ENCODE results near the gene AP1S2. TPM values are rescaled to one million over a fixed set of nuclear protein-coding genes. Genes with fewer than 3 reads are reported as not detected.
A peak's percentile ranks its signal among the peaks of the same experiment; 100 is the strongest.

The AP1S2 gene
- total and polyA plus RNA-seq, 10 of the 15 experiments (the other 5 are each of a cell fraction or from before 2014, with no cell fraction given), result 25.6 to 105 (median 50.7) TPM

GRCh38 chrX:15841853-15842516, 12.6 kb downstream of the AP1S2 start (continued):
- TF ChIP-seq HCFC1 (IDR thresholded peaks at IDR 0.05; ENCODE audit: low read length) (no peak), MLLT1 (IDR thresholded peaks at IDR 0.05) (no peak)
- TF ChIP-seq, protein P1, sequence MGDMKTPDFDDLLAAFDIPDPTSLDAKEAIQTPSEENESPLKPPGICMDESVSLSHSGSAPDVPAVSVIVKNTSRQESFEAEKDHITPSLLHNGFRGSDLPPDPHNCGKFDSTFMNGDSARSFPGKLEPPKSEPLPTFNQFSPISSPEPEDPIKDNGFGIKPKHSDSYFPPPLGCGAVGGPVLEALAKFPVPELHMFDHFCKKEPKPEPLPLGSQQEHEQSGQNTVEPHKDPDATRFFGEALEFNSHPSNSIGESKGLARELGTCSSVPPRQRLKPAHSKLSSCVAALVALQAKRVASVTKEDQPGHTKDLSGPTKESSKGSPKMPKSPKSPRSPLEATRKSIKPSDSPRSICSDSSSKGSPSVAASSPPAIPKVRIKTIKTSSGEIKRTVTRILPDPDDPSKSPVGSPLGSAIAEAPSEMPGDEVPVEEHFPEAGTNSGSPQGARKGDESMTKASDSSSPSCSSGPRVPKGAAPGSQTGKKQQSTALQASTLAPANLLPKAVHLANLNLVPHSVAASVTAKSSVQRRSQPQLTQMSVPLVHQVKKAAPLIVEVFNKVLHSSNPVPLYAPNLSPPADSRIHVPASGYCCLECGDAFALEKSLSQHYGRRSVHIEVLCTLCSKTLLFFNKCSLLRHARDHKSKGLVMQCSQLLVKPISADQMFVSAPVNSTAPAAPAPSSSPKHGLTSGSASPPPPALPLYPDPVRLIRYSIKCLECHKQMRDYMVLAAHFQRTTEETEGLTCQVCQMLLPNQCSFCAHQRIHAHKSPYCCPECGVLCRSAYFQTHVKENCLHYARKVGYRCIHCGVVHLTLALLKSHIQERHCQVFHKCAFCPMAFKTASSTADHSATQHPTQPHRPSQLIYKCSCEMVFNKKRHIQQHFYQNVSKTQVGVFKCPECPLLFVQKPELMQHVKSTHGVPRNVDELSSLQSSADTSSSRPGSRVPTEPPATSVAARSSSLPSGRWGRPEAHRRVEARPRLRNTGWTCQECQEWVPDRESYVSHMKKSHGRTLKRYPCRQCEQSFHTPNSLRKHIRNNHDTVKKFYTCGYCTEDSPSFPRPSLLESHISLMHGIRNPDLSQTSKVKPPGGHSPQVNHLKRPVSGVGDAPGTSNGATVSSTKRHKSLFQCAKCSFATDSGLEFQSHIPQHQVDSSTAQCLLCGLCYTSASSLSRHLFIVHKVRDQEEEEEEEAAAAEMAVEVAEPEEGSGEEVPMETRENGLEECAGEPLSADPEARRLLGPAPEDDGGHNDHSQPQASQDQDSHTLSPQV (IDR thresholded peaks at IDR 0.05), result no peak

GRCh38 chrX:15838017-15838416, 16.6 kb downstream of the AP1S2 start:
- SMC1A ChIA-PET (ENCODE audit: uncharacterized antibody, unreplicated experiment), result no interaction called here
- H3K79me2 ChIP-seq (ENCODE audit: control insufficient read depth, insufficient read depth, low read length), result no peaks in the 10 kb centered on the region
- TF ChIP-seq RAD21 (IDR thresholded peaks at IDR 0.05; ENCODE audit: insufficient read depth, low read depth, low read length) (0 out of 2 replicates have a peak, but pooled peaks have one; percentile 3), ZZZ3 (IDR thresholded peaks at IDR 0.05; ENCODE audit: control insufficient read depth, insufficient read length, low read depth) (no peak), BMI1 (IDR thresholded peaks at IDR 0.05; ENCODE audit: borderline replicate concordance) (no peak), YBX1 (IDR thresholded peaks at IDR 0.05) (no peak)
- TF ChIP-seq, protein P2, sequence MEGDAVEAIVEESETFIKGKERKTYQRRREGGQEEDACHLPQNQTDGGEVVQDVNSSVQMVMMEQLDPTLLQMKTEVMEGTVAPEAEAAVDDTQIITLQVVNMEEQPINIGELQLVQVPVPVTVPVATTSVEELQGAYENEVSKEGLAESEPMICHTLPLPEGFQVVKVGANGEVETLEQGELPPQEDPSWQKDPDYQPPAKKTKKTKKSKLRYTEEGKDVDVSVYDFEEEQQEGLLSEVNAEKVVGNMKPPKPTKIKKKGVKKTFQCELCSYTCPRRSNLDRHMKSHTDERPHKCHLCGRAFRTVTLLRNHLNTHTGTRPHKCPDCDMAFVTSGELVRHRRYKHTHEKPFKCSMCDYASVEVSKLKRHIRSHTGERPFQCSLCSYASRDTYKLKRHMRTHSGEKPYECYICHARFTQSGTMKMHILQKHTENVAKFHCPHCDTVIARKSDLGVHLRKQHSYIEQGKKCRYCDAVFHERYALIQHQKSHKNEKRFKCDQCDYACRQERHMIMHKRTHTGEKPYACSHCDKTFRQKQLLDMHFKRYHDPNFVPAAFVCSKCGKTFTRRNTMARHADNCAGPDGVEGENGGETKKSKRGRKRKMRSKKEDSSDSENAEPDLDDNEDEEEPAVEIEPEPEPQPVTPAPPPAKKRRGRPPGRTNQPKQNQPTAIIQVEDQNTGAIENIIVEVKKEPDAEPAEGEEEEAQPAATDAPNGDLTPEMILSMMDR (IDR thresholded peaks at IDR 0.05 in 2 of 3, conservative IDR thresholded peaks at IDR 0.05 in 1 of 3; ENCODE audit: control insufficient read depth in 2 of 3, extremely low read depth in 1 of 3, insufficient read depth in 1 of 3, low read depth in 3 of 3, low read length in 3 of 3), result peak in 2 of 3 experiments; percentile 26 to 47; a peak in 3 of 6 replicates
- TF ChIP-seq, protein P3, sequence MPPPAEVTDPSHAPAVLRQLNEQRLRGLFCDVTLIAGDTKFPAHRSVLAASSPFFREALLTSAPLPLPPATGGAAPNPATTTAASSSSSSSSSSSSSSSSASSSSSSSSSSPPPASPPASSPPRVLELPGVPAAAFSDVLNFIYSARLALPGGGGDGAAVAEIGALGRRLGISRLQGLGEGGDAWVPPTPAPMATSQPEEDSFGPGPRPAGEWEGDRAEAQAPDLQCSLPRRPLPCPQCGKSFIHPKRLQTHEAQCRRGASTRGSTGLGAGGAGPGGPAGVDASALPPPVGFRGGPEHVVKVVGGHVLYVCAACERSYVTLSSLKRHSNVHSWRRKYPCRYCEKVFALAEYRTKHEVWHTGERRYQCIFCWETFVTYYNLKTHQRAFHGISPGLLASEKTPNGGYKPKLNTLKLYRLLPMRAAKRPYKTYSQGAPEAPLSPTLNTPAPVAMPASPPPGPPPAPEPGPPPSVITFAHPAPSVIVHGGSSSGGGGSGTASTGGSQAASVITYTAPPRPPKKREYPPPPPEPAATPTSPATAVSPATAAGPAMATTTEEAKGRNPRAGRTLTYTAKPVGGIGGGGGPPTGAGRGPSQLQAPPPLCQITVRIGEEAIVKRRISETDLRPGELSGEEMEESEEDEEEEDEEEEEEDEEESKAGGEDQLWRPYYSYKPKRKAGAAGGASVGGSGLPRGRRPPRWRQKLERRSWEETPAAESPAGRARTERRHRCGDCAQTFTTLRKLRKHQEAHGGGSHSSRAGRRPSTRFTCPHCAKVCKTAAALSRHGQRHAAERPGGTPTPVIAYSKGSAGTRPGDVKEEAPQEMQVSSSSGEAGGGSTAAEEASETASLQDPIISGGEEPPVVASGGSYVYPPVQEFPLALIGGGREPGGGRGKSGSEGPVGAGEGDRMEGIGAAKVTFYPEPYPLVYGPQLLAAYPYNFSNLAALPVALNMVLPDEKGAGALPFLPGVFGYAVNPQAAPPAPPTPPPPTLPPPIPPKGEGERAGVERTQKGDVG (CRISPR knock-in tag; IDR thresholded peaks at IDR 0.05), result no peak

More at GRCh38 chrX:15838017-15838416, 16.6 kb downstream of the AP1S2 start:
- ATAC-seq, result peak; percentile 88
- intact Hi-C loops (cut with micrococcal nuclease; ENCODE audit: unreplicated experiment) (no loop called here), in situ Hi-C loops (cut with MboI) (no loop called here)
- ChIA-PET POLR2A (interaction anchor here (1.3 kb wide), 1 partner anchor 8 kb away, joined by 4 read pairs; no protein-coding TSS in a partner anchor), RAD21 (ENCODE audit: unreplicated experiment) (no interaction called here), CTCF (interaction anchor here (1.5 kb wide), 1 partner anchor 10 kb away, joined by 4 read pairs; no protein-coding TSS in a partner anchor)
- Histone ChIP-seq H3K27me3 (replicated peaks in 1 of 2; ENCODE audit: control insufficient read depth in 2 of 2, insufficient read depth in 2 of 2, low read length in 1 of 2) (no peaks in the 10 kb centered on the region), H4K20me1 (ENCODE audit: control insufficient read depth, insufficient read depth) (no peaks in the 10 kb centered on the region), H3K36me3 (ENCODE audit: control insufficient read depth in 2 of 2, insufficient read depth in 2 of 2, low read length in 1 of 2) (peaks cover 0 to 6% of the 10 kb centered on the region in 2 experiments; a peak in 3 of 4 replicates), H2AFZ (ENCODE audit: control insufficient read depth, low read depth, low read length) (no peak overlapping the region), H3K9me3 (replicated peaks; ENCODE audit: control insufficient read depth, insufficient read depth, low read length) (no peaks in the 10 kb centered on the region), H3K27ac (ENCODE audit: control insufficient read depth, insufficient read depth) (no peak overlapping the region), H3K4me2 (ENCODE audit: control insufficient read depth, insufficient read depth) (no peak overlapping the region), H3K9ac (ENCODE audit: control insufficient read depth, insufficient read depth, low read length) (no peak overlapping the region), H3K4me3 (no peak overlapping the region), H3K4me1 (ENCODE audit: control insufficient read depth, insufficient read depth, low read length) (no peaks in the 10 kb centered on the region)
- no peak for DNase-seq (ENCODE audit: low read depth, low spot score)
- no TSS peak for BruUV-seq (replicated peaks)
- WGBS (ENCODE audit: insufficient coverage, insufficient replicate concordance, low lambda C conversion rate, missing lambda C conversion rate), result 97% methylated on average over 3 of the region's 3 CpGs
- no peak for FAIRE-seq

Data from GM12878 (cell line).